ENCODE measurements around the gene TUT7.

TUT7 gene

DNA sequence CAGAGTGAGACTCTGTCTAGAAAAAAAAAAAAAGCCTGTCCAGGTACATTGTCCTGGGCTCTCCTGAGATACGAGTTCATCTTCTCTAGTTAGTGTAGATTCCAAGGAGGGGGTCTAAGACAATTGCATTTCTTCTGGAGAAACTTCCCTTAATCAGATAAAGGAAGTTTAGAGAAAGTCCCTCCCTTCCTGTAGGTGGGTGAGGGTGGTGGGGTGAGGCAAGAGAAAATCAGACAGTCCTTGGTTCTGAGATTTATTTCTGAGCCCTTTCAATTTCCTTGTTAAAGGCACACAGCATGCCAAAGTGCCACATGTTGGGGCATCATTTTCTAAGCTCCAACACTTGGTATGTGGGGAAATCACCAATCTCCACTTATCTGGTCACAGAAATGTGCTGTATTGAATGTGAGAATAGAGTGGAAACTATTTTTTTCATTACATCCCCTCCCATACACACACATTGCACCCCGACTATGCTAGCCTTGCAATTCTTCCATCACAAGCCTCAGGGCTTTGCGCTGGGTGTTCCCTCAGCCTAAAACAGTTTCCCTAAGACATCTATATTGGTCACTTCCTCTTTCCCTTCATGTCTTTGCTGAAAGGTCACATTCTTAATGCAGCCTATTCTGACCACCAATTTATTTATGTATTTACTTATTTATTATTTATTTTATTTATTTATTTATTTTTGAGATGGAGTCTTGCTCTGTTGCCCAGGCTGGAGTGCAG is 5.1 kb upstream of the TUT7 start:
- no CpG with 5 or more reads among the region's 3 CpGs for WGBS, 2 donors (ENCODE audit: extremely low coverage in 2 of 2, insufficient read length in 2 of 2, insufficient replicate concordance in 1 of 2)
- Histone ChIP-seq H2AFZ (ENCODE audit: low read length) (no peak overlapping the region), H3K4me3 (ENCODE audit: low read length in 2 of 2) (no peak overlapping the region), H3K23ac (ENCODE audit: low read depth, low read length, poor library complexity) (no peak overlapping the region), H3K27me3 (ENCODE audit: control insufficient read depth in 3 of 3, insufficient read depth in 3 of 3, low read depth in 1 of 3, low read length in 3 of 3) (peaks cover 0 to 43% (median 2%) of the 10 kb centered on the region in 3 experiments), H2AK5ac (ENCODE audit: low read depth, low read length) (no peak overlapping the region), H3K27ac (replicated peaks; ENCODE audit: low read length) (no peak overlapping the region), H3K4me1 (ENCODE audit: control insufficient read depth in 2 of 2, insufficient read depth in 1 of 2, low read depth in 1 of 2, low read length in 2 of 2) (no peaks in the 10 kb centered on the region), H3K79me1 (ENCODE audit: low read depth, low read length) (no peaks in the 10 kb centered on the region), H2BK15ac (ENCODE audit: low read length) (no peak overlapping the region), H3K9ac (ENCODE audit: low read depth, low read length, poor library complexity) (no peak overlapping the region), H3K18ac (ENCODE audit: low read length) (no peak overlapping the region), H3K9me3 (replicated peaks in 1 of 2; ENCODE audit: control insufficient read depth in 2 of 2, insufficient read depth in 1 of 2, low read depth in 1 of 2, low read length in 2 of 2) (no peaks in the 10 kb centered on the region), H3K4ac (ENCODE audit: low read length) (no peak overlapping the region), H3K14ac (ENCODE audit: low read length) (no peak overlapping the region), H3K36me3 (replicated peaks in 1 of 2; ENCODE audit: control insufficient read depth in 2 of 2, insufficient read depth in 2 of 2, low read length in 2 of 2) (no peaks in the 10 kb centered on the region), H4K8ac (ENCODE audit: low read depth, low read length) (no peak overlapping the region), H2BK12ac (ENCODE audit: low read length) (no peak overlapping the region), H3K4me2 (ENCODE audit: insufficient read depth, low read length, poor library complexity, severe bottlenecking) (no peak overlapping the region), H4K91ac (ENCODE audit: low read depth, low read length, poor library complexity) (no peak overlapping the region), H2BK120ac (ENCODE audit: low read depth, low read length) (no peak overlapping the region), H2BK5ac (ENCODE audit: low read length) (no peak overlapping the region)
- DNase-seq (ENCODE audit: low spot score) = no peak

DNA sequence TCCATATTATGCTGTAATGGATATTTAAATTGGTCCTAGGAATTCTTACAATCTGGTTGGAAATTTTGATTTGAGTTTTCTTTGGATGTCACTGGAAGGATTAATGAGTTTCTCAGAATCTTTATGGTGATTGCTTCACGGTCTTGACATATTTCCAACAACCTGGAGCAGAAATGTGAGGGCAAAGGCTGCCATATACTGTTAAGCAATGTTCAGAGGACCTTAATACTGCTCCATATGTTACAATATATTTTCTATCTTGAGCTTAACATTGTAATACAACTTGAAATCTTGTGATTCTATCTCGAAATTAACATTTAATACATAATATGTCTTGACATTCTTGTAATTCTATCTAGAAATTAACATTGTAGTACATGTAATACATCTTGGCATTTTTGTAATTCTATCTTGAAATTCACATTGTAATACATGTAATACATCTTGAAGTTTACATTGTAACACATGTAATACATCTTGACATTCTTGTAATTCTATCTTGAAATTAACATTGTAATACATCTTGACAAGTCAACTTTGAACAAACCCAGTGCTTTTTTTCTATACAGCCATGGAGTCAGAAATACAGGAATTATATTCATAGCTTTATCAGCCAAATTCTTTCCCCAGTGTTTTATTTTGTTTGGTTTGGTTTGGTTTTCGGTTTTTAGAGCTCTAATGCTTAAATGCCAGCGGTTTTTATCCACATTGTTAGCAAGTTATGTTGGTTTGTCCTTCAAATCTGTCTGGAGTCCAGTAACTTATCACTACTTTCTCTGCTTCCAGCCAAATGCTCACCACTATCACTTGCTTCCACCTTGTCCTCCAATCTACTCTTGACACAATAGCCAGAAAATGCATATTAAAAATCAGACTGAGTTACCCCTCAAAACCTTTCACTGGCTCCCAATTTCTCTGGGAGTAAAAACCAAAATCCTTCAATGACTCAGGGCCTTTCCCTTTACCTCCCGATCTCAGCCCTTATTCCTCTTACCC is 3.0 kb upstream of the TUT7 start:
- H3K18ac ChIP-seq (ENCODE audit: low read length) = no peak overlapping the region
- no peak overlapping the region for H2BK15ac ChIP-seq (ENCODE audit: low read length)
- no peak overlapping the region for H3K4me2 ChIP-seq (ENCODE audit: insufficient read depth, low read length, poor library complexity, severe bottlenecking)
- peaks cover 0 to 39% (median 2%) of the 10 kb centered on the region in 3 experiments for H3K27me3 ChIP-seq (ENCODE audit: control insufficient read depth in 3 of 3, insufficient read depth in 3 of 3, low read depth in 1 of 3, low read length in 3 of 3)
- no peaks in the 10 kb centered on the region for H3K4me1 ChIP-seq (ENCODE audit: control insufficient read depth in 2 of 2, insufficient read depth in 1 of 2, low read depth in 1 of 2, low read length in 2 of 2)
- H2BK120ac ChIP-seq (ENCODE audit: low read depth, low read length) = no peak overlapping the region
- no peak overlapping the region for H2BK5ac ChIP-seq (ENCODE audit: low read length)
- H2BK12ac ChIP-seq (ENCODE audit: low read length) = no peak overlapping the region
- no peak overlapping the region for H3K27ac ChIP-seq (replicated peaks; ENCODE audit: low read length)
- no peak overlapping the region for H3K23ac ChIP-seq (ENCODE audit: low read depth, low read length, poor library complexity)
- H3K36me3 ChIP-seq (replicated peaks in 1 of 2; ENCODE audit: control insufficient read depth in 2 of 2, insufficient read depth in 2 of 2, low read length in 2 of 2) = peaks cover 0 to 9% of the 10 kb centered on the region in 2 donors
- no peak overlapping the region for H4K8ac ChIP-seq (ENCODE audit: low read depth, low read length)
- no peak overlapping the region for H2AK5ac ChIP-seq (ENCODE audit: low read depth, low read length)
- H3K9ac ChIP-seq (ENCODE audit: low read depth, low read length, poor library complexity) = no peak overlapping the region
- H2AFZ ChIP-seq (ENCODE audit: low read length) = no peak overlapping the region
- no peaks in the 10 kb centered on the region for H3K79me1 ChIP-seq (ENCODE audit: low read depth, low read length)
- no peak overlapping the region for H3K14ac ChIP-seq (ENCODE audit: low read length)
- WGBS, 2 donors (ENCODE audit: extremely low coverage in 2 of 2, insufficient read length in 2 of 2, insufficient replicate concordance in 1 of 2) = no CpG with 5 or more reads among the region's 5 CpGs
- H4K91ac ChIP-seq (ENCODE audit: low read depth, low read length, poor library complexity) = no peak overlapping the region
- no peak overlapping the region for H3K4ac ChIP-seq (ENCODE audit: low read length)
- no peak for DNase-seq (ENCODE audit: low spot score)
- no peak overlapping the region for H3K4me3 ChIP-seq (ENCODE audit: low read length in 2 of 2)
- no peaks in the 10 kb centered on the region for H3K9me3 ChIP-seq (replicated peaks in 1 of 2; ENCODE audit: control insufficient read depth in 2 of 2, insufficient read depth in 1 of 2, low read depth in 1 of 2, low read length in 2 of 2)

- Histone ChIP-seq H3K4ac (ENCODE audit: low read length) (no peak overlapping the region), H3K4me3 (ENCODE audit: low read length in 2 of 2) (no peak overlapping the region), H4K8ac (ENCODE audit: low read depth, low read length) (no peak overlapping the region), H4K91ac (ENCODE audit: low read depth, low read length, poor library complexity) (no peak overlapping the region), H2BK120ac (ENCODE audit: low read depth, low read length) (no peak overlapping the region), H3K18ac (ENCODE audit: low read length) (no peak overlapping the region), H3K36me3 (replicated peaks in 1 of 2; ENCODE audit: control insufficient read depth in 2 of 2, insufficient read depth in 2 of 2, low read length in 2 of 2) (peaks cover 0 to 19% of the 10 kb centered on the region in 2 donors), H2BK15ac (ENCODE audit: low read length) (no peak overlapping the region), H3K27me3 (ENCODE audit: control insufficient read depth in 3 of 3, insufficient read depth in 3 of 3, low read depth in 1 of 3, low read length in 3 of 3) (peaks cover 0 to 39% (median 2%) of the 10 kb centered on the region in 3 experiments), H3K4me2 (ENCODE audit: insufficient read depth, low read length, poor library complexity, severe bottlenecking) (no peak overlapping the region), H3K9me3 (replicated peaks in 1 of 2; ENCODE audit: control insufficient read depth in 2 of 2, insufficient read depth in 1 of 2, low read depth in 1 of 2, low read length in 2 of 2) (no peaks in the 10 kb centered on the region), H2AK5ac (ENCODE audit: low read depth, low read length) (no peak overlapping the region), H3K27ac (replicated peaks; ENCODE audit: low read length) (no peak overlapping the region), H3K23ac (ENCODE audit: low read depth, low read length, poor library complexity) (no peak overlapping the region), H3K4me1 (ENCODE audit: control insufficient read depth in 2 of 2, insufficient read depth in 1 of 2, low read depth in 1 of 2, low read length in 2 of 2) (no peaks in the 10 kb centered on the region), H2AFZ (ENCODE audit: low read length) (no peak overlapping the region), H3K9ac (ENCODE audit: low read depth, low read length, poor library complexity) (no peak overlapping the region), H3K79me1 (ENCODE audit: low read depth, low read length) (no peaks in the 10 kb centered on the region), H3K14ac (ENCODE audit: low read length) (no peak overlapping the region), H2BK12ac (ENCODE audit: low read length) (no peak overlapping the region), H2BK5ac (ENCODE audit: low read length) (no peak overlapping the region)
- DNase-seq (ENCODE audit: low spot score) = no peak
- no CpG with 5 or more reads among the region's 4 CpGs for WGBS, 2 donors (ENCODE audit: extremely low coverage in 2 of 2, insufficient read length in 2 of 2, insufficient replicate concordance in 1 of 2)
These were observed 1.6 kb upstream of the TUT7 start for GRCh38 chr9:86355814-86356213.

DNA sequence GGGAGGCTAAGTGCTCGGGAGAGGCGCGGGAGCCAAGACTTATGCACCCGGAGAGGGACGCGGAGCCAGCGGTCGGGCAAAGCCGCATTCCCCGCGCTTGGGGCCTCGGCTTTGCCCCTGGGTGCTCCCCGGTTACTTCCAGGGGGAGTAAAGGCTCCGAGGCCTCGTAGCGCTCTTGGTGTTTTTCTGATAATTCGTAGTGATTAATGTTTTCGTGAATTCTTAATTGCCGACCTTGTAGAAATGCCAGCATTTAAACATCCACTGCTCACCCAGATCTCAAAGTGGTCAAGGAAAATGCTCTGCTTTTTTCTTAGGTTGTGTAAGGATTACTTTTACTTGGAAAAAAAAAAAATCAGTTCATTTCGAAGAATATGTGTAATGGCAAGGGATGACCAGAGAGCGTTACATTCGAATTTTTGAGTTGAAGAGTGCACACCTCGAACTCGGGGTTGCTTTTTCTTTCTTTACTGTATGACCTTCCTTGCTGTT is 654 bp upstream of the TUT7 start:
- H3K9me3 ChIP-seq (replicated peaks in 1 of 2; ENCODE audit: control insufficient read depth in 2 of 2, insufficient read depth in 1 of 2, low read depth in 1 of 2, low read length in 2 of 2) = no peaks in the 10 kb centered on the region
- no peak for DNase-seq (ENCODE audit: low spot score)
- no peak overlapping the region for H2BK15ac ChIP-seq (ENCODE audit: low read length)
- H3K4ac ChIP-seq (ENCODE audit: low read length) = no peak overlapping the region
- H3K9ac ChIP-seq (ENCODE audit: low read depth, low read length, poor library complexity) = peak overlapping the region; percentile 73
- H3K4me1 ChIP-seq (ENCODE audit: control insufficient read depth in 2 of 2, insufficient read depth in 1 of 2, low read depth in 1 of 2, low read length in 2 of 2) = no peaks in the 10 kb centered on the region
- H3K36me3 ChIP-seq (replicated peaks in 1 of 2; ENCODE audit: control insufficient read depth in 2 of 2, insufficient read depth in 2 of 2, low read length in 2 of 2) = peaks cover 0 to 25% of the 10 kb centered on the region in 2 donors
- H2BK12ac ChIP-seq (ENCODE audit: low read length) = no peak overlapping the region
- no peaks in the 10 kb centered on the region for H3K79me1 ChIP-seq (ENCODE audit: low read depth, low read length)
- peak overlapping the region; percentile 91 for H3K18ac ChIP-seq (ENCODE audit: low read length)
- H3K27me3 ChIP-seq (ENCODE audit: control insufficient read depth in 3 of 3, insufficient read depth in 3 of 3, low read depth in 1 of 3, low read length in 3 of 3) = peaks cover 0 to 39% (median 2%) of the 10 kb centered on the region in 3 experiments
- no peak overlapping the region for H2AK5ac ChIP-seq (ENCODE audit: low read depth, low read length)
- no peak overlapping the region for H3K27ac ChIP-seq (replicated peaks; ENCODE audit: low read length)
- no CpG with 5 or more reads among the region's 24 CpGs for WGBS, 2 donors (ENCODE audit: extremely low coverage in 2 of 2, insufficient read length in 2 of 2, insufficient replicate concordance in 1 of 2)
- no peak overlapping the region for H4K8ac ChIP-seq (ENCODE audit: low read depth, low read length)
- H3K4me3 ChIP-seq (ENCODE audit: low read length in 2 of 2) = peak overlapping the region; percentile 73 to 77
- peak overlapping the region; percentile 96 for H3K4me2 ChIP-seq (ENCODE audit: insufficient read depth, low read length, poor library complexity, severe bottlenecking)
- H3K23ac ChIP-seq (ENCODE audit: low read depth, low read length, poor library complexity) = no peak overlapping the region
- peak overlapping the region; percentile 91 for H2BK5ac ChIP-seq (ENCODE audit: low read length)
- peak overlapping the region; percentile 98 for H2AFZ ChIP-seq (ENCODE audit: low read length)
- no peak overlapping the region for H2BK120ac ChIP-seq (ENCODE audit: low read depth, low read length)
- no peak overlapping the region for H4K91ac ChIP-seq (ENCODE audit: low read depth, low read length, poor library complexity)
- no peak overlapping the region for H3K14ac ChIP-seq (ENCODE audit: low read length)

All from neuronal stem cell (in vitro differentiated cells).